HG03159 (cell line): ENCODE data around the gene MYH14.
A peak's percentile ranks its signal among the peaks of the same experiment; 100 is the strongest.
"Not testable (repeated sequence)": the region's sequence is repeated elsewhere in the genome, so short reads cannot be mapped to it uniquely, and the experiment has no call there.

Experiments
- ATAC-seq: cut with Tn5 transposase; IDR thresholded peaks from one replicate; pipeline ENCODE4 v1.9.1; 2021; ENCODE audit warnings: mild to moderate bottlenecking, moderate library complexity; ENCODE audit not compliant: unreplicated experiment

The MYH14 gene

GRCh38 chr19:50315773-50316448, 112.5 kb downstream of the MYH14 start:
- ATAC-seq = no peak

DNA sequence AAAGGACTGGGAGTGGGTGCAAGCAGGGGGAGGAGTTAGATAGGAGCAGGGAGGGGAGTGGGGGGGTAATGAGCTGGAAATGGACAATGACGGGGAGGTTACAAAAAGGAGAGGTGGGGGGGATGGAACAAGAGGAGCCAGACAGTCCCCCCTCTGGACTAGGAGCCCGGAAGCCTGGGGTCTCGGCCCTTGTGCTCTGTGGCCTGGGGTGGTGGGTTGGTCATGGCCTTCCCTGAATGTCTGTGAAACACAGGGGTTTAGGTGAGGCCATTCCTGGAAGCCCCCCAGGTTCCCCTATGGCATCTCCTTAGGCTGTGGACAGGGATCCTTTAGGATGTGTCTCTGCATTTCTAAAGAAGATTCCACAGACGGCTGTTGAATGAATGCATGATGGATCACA, 113.7 kb downstream of the MYH14 start:
- no peak for ATAC-seq

- ATAC-seq = no peak
Observed at GRCh38 chr19:50318438-50318837, 115.0 kb downstream of the MYH14 start.

DNA sequence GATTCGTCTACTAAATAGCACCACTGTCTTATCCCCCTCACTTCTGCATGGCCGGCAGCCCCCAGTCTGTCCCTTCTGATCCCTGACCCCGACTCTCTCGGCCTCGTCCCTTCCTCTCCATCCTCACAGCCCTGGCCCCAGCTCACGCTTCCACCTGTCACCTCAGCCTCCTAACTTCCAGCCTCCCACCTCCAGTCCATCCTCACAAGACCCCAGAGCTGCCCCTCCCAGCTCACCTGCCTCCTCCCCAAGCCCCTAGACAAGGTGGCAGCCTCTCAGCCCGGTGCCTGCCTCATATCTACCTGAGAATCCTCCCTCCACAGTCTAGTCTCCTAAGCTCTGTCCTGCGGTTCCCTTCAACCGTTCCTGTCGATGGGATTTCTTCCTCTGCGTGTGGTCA, 115.7 kb downstream of the MYH14 start:
- ATAC-seq = no peak

DNA sequence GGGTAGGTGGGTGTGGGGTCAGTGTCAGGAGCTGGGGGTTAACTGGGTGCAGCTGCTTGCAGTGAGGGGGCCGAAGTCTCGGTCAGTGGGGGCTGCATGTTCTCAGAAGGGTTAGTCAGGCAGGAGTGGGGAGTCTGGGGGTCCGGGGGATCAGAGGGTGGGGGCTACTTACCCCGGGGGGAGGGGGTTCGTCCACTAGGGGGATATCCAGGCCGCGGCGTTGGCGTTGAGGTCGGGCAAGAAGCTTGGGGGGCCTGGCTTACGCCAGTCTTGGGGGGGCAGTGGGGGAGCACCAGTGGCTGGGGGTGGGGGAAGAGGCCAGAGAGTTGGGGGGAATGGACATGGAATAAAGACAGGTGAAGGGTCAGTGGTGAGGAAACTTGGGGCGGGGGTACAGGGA, 116.6 kb downstream of the MYH14 start:
- ATAC-seq = no peak

DNA sequence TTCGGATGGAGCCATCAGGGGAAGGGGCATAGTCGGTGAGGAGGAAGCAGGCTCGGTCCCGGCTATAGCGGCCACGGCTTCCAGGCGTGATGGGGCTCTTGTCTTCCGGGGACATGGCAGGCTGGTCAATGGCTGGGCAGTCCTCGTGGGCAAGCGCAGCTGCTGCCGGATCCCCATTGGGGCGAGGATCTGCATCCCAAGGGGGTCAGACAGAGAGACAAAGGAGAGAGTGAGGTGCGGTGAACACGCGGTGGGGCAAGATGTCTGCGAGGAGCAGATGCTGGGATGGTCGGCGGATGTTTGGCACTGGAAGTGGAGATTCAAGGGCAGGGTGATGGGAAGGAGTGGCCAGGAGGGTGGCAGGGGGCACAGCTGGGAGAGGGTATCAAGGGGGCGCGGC, 117.2 kb downstream of the MYH14 start:
- ATAC-seq = no peak

- no peak for ATAC-seq
Observed at GRCh38 chr19:50321831-50322230, 118.4 kb downstream of the MYH14 start.

DNA sequence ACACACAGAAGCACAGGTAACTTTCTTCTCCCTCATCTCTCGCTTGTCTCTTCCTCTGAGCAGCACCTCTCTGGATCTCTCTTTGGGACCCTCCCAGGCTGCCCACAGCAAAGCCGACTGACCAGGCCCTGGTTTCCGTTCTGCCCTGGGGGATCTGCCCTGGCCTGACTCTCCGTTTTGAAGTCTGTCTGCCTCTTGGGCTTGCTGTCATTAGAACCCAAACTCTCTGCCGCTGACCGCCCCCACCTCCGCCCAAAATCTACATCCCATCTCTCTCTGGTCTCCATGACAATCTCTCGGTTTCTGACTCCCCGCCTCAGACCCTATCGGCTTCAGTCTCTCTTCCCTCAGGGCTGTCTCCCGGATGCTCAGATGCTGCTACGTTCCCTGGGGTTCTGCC, 118.8 kb downstream of the MYH14 start:
- ATAC-seq = no peak

- no peak for ATAC-seq
Observed at GRCh38 chr19:50322931-50323781, 119.7 kb downstream of the MYH14 start.

GRCh38 chr19:50323782-50324133, 120.3 kb downstream of the MYH14 start:
- ATAC-seq = no peak

DNA sequence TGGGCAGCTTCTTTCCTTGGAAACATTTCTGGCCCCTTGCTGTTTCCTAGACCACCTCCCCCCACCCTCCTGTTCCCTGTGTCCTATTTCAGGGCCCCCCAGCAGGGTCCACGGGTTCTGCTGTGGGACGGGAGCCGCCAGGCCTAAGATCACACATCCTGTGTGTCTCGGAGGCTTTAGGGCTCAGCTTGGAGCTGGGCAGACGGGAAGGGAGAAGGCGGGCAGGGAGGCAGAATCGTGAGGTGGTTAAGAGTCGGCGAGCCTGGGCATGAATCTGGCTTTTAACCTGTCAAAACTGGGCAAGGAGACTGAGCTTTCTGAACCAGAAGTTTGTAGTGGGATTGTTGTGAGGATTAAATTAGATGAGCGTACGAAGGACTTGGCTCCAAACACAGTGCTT, 120.9 kb downstream of the MYH14 start:
- no peak for ATAC-seq

DNA sequence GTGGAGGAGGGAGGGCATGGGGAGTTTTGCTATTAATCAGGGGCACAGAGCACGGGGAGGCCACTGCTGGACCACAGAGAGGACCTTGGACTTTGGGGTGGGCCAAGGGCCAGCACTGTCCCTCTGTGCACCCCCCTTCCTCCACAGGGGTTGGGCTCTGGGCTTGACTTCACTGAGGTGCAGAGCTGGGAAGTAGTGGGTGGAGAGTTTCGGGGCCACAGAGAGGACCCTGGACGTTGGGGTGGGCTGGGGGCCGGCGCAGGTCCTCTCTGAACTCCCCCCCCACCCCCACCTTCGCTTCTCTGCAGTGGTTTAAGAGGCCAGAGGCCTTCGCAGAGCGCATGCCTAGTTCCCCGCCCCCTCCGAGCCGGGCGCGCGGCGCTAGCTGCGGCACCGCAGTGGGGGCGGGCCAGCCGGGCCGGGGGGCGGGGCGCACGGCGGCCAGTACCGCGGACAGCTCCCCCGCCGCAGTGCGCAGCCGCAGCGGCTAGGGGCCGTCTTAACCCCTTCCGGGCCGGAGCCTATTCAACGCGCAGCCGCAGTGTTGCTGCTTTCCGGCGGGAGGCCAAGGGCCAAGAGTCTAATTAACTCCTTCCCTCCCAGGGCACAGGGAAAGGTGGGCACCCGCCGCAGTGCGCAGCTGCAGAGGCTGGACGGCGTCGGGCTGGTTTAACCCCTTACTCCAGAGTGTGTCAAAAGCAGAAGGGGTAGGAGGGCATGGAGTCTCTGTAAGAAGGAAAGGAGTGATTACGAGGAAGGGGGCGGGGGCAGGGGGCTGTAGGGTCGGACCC, 122.1 kb downstream of the MYH14 start:
- ATAC-seq = no peak

GRCh38 chr19:50326101-50326664, 122.8 kb downstream of the MYH14 start:
- ATAC-seq = no peak

DNA sequence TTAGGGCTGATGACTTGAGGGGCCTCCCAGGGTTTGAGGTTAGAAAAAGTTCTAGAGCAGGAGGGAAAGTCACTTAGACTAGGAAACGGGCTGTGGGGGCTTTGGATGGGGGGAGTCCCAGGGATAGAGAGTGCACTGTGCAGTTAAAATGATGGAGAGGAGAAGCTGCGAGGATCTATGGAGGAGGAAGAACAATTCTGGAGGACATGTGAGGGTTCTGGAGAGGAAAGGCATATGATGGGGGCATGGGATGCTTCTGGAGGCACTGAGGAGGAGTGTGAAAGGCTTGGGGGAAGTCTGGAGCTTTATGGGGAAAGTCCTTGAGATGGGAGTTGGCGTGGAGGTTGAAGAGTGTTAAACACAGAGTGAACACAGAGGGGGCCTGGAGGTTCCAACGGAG, 123.6 kb downstream of the MYH14 start:
- ATAC-seq = no peak

- ATAC-seq = no peak
Observed at GRCh38 chr19:50327461-50328223, 124.2 kb downstream of the MYH14 start.

- ATAC-seq = peak; percentile 0
Observed at GRCh38 chr19:50328224-50328872, 124.9 kb downstream of the MYH14 start.

DNA sequence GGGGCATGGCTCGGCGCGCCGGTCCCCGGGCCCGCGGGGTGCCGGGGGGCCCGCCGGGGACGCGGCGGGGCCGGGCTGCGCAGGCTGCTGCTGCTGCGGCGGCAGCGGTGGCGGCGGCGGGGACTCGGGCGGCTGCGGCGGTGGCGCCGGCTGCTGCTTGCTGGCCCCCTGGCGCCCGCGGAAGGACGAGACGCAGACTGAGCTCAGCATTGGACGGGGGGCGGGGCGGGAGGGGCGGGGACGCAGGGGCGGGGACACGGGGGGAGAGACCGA, 125.4 kb downstream of the MYH14 start:
- peak; percentile 12 for ATAC-seq

GRCh38 chr19:50329146-50329925, 125.9 kb downstream of the MYH14 start, which contains the start of gene KCNC3:
KCNC3 (minus strand) TSS chr19:50329377; CDS start chr19:50329082, 295 bp downstream.
- peak; percentile 50 for ATAC-seq

DNA sequence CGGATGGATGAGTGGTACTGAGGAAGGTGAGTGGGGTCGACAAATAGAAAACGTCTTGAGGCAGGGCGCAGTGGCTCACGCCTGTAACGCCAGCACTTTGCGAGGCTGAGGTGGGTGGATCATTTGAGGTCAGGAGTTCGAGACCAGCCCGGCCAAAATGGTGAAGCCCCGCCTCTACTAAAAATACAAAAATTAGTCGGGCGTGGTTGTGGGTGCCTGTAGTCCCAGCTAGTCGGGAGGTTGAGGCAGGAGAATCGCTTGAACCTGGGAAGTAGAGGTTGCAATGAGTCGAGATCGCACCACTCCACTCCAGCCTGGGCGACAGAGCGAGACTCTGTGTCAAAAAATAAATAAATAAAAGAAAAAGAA, 126.5 kb downstream of the MYH14 start:
- not testable (repeated sequence) for ATAC-seq
